NT2/D1 (cell line): ENCODE measurements around the gene PKP1.

Source experiments
- DNase-seq: peaks from one replicate; pipeline ENCODE4 v3.0.0-alpha.2; 2011; ENCODE audit warnings: low read depth, low spot score
- H3K27me3 ChIP-seq: 2 replicates; pipeline ENCODE4 v1.6.0; 2011; ENCODE audit warnings: mild to moderate bottlenecking; ENCODE audit not compliant: insufficient read length, insufficient read depth
- H3K36me3 ChIP-seq: 2 replicates; pipeline ENCODE4 v1.6.1; 2011; ENCODE audit warnings: mild to moderate bottlenecking, low read length, mixed read lengths; ENCODE audit not compliant: insufficient read depth, insufficient read length
- H3K4me1 ChIP-seq: 2 replicates; pipeline ENCODE4 v1.5.1; 2011; ENCODE audit not compliant: insufficient read depth, insufficient read length
- H3K4me3 ChIP-seq: 2 replicates; pipeline ENCODE4 v1.5.1; 2011; ENCODE audit warnings: low read depth; ENCODE audit not compliant: insufficient read length
- H3K9ac ChIP-seq: 2 replicates; pipeline ENCODE4 v1.6.0; 2011; ENCODE audit warnings: low read depth; ENCODE audit not compliant: insufficient read length
- H3K9me3 ChIP-seq: 2 replicates; pipeline ENCODE4 v1.5.1; 2011; ENCODE audit warnings: mild to moderate bottlenecking, low read length; ENCODE audit not compliant: insufficient read depth
- SUZ12 ChIP-seq: IDR thresholded peaks from 2 replicates; pipeline ENCODE4 v1.6.1; 2011; ENCODE audit not compliant: insufficient read length, insufficient read depth; ENCODE audit errors: extremely low read depth
- YY1 ChIP-seq: IDR thresholded peaks from 2 replicates; pipeline ENCODE4 v1.6.1; 2011; ENCODE audit not compliant: insufficient read length, insufficient read depth
- ZNF274 ChIP-seq: IDR thresholded peaks from 2 replicates; pipeline ENCODE4 v1.6.1; 2011; ENCODE audit warnings: mild to moderate bottlenecking, low read depth, low read length

Gene PKP1

DNA sequence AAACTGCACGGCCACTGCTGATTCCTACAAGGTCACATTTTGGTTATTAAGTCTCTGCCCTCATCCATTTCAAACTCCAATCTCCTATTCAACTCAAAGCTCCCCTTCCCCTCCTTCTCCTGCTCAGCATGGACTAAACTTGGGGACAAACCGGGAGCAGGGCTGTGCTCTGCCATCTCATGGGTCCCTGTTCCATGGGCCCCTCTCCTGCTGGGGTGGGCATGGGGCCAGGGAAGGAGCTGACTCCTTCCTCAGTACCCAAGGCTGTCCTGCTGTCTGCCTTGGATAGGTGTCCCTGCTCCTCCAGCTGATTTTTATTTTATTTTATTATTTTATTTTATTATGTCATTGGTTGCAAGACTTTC is 67.0 kb downstream of the PKP1 start:
- no peak for DNase-seq
- Histone ChIP-seq H3K9ac (no peak overlapping the region), H3K27me3 (no peaks in the 10 kb centered on the region), H3K4me3 (no peak overlapping the region), H3K4me1 (peaks cover 18% of the 10 kb centered on the region), H3K36me3 (no peaks in the 10 kb centered on the region), H3K9me3 (no peaks in the 10 kb centered on the region)
- TF ChIP-seq YY1 (no peak), SUZ12 (no peak), ZNF274 (no peak)

- Histone ChIP-seq H3K27me3 (no peaks in the 10 kb centered on the region), H3K9ac (no peak overlapping the region), H3K36me3 (no peaks in the 10 kb centered on the region), H3K4me1 (peaks cover 18% of the 10 kb centered on the region), H3K4me3 (no peak overlapping the region), H3K9me3 (no peaks in the 10 kb centered on the region)
- TF ChIP-seq ZNF274 = no peak
- no peak for TF ChIP-seq SUZ12
- no peak for TF ChIP-seq YY1
- no peak for DNase-seq
Measured at GRCh38 chr1:201350884-201351283, 67.6 kb downstream of the PKP1 start.

- Histone ChIP-seq H3K4me1 (peaks cover 18% of the 10 kb centered on the region), H3K4me3 (no peak overlapping the region), H3K9me3 (no peaks in the 10 kb centered on the region), H3K27me3 (no peaks in the 10 kb centered on the region), H3K9ac (no peak overlapping the region), H3K36me3 (no peaks in the 10 kb centered on the region)
- no peak for TF ChIP-seq YY1
- TF ChIP-seq SUZ12 = no peak
- no peak for TF ChIP-seq ZNF274
- DNase-seq = no peak
Measured at GRCh38 chr1:201351617-201352016, 68.3 kb downstream of the PKP1 start.

- TF ChIP-seq YY1 (no peak), SUZ12 (no peak), ZNF274 (no peak)
- H3K4me1 ChIP-seq = peaks cover 16% of the 10 kb centered on the region
- H3K9ac ChIP-seq = no peak overlapping the region
- DNase-seq = no peak
- no peak overlapping the region for H3K4me3 ChIP-seq
- H3K27me3 ChIP-seq = no peaks in the 10 kb centered on the region
- H3K9me3 ChIP-seq = no peaks in the 10 kb centered on the region
- no peaks in the 10 kb centered on the region for H3K36me3 ChIP-seq
Measured at GRCh38 chr1:201353186-201353940, 70.1 kb downstream of the PKP1 start.

- TF ChIP-seq SUZ12 (no peak), YY1 (no peak), ZNF274 (no peak)
- Histone ChIP-seq H3K4me3 (no peak overlapping the region), H3K27me3 (no peaks in the 10 kb centered on the region)
Measured at GRCh38 chr1:201354151-201354900, 71.0 kb downstream of the PKP1 start.

DNA sequence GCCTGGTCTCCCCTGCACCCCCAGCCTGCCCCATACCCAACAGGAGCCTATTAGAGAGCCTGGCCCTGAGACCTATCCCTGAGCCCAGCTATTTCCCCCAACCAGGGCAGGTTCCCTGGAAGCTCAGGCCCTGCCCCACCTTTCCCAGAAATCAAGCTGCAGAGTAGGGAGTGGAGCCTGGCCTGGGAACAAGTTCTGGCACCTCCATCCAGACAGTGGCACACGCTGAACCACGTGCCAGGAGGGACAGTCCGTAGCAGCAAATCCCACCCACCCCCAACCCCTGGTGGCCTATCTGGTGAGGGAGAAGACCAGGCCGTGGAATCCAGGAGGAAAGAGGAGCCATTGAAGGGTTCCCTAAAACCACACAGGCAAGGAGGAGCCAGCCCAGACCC is 71.6 kb downstream of the PKP1 start:
- TF ChIP-seq SUZ12 (no peak), YY1 (no peak), ZNF274 (no peak)
- Histone ChIP-seq H3K27me3 (no peaks in the 10 kb centered on the region), H3K36me3 (no peaks in the 10 kb centered on the region), H3K4me1 (peaks cover 25% of the 10 kb centered on the region), H3K9ac (no peak overlapping the region), H3K4me3 (no peak overlapping the region), H3K9me3 (no peaks in the 10 kb centered on the region)
- DNase-seq = no peak

More at GRCh38 chr1:201354151-201354900, 71.0 kb downstream of the PKP1 start:
- Histone ChIP-seq H3K4me1 (peaks cover 20% of the 10 kb centered on the region), H3K36me3 (no peaks in the 10 kb centered on the region), H3K9ac (no peak overlapping the region), H3K9me3 (no peaks in the 10 kb centered on the region)
- no peak for DNase-seq

DNA sequence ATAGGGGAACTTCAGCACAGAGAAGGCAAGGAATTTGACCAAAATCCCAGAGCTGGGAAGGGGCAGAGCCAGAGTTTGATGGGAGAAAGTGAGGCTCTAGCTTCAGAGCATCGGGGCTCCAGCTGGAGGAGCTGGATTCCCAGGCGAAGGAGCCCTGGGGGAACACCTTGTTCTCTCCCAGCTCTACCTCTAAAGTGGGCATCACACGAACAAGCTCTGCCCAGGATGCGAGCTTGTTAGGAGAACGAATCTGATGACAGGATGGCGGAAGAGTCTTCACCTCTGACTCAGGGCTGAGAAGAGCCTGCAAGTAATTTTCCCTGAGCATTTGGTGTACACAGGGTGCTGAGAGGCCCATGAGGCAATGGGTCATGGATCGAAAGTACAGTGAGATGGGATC is 72.2 kb downstream of the PKP1 start:
- no peak for DNase-seq
- TF ChIP-seq YY1 (no peak), SUZ12 (no peak), ZNF274 (no peak)
- H3K4me1 ChIP-seq = peaks cover 26% of the 10 kb centered on the region
- peaks cover 5% of the 10 kb centered on the region for H3K36me3 ChIP-seq
- H3K4me3 ChIP-seq = no peak overlapping the region
- no peaks in the 10 kb centered on the region for H3K27me3 ChIP-seq
- H3K9me3 ChIP-seq = no peaks in the 10 kb centered on the region
- no peak overlapping the region for H3K9ac ChIP-seq

GRCh38 chr1:201356236-201356635 is 72.9 kb downstream of the PKP1 start:
- no peaks in the 10 kb centered on the region for H3K27me3 ChIP-seq
- H3K36me3 ChIP-seq = peaks cover 13% of the 10 kb centered on the region
- peaks cover 26% of the 10 kb centered on the region for H3K4me1 ChIP-seq
- H3K9me3 ChIP-seq = no peaks in the 10 kb centered on the region
- TF ChIP-seq ZNF274 (no peak), YY1 (no peak), SUZ12 (no peak)
- no peak for DNase-seq
- H3K9ac ChIP-seq = no peak overlapping the region
- H3K4me3 ChIP-seq = no peak overlapping the region
